NK-92 (cell line): ENCODE data around the gene DLG5.

ENCODE experiments used
- DNase-seq: peaks from one replicate; lab custom pipeline; 2025; ENCODE audit not compliant: unreplicated experiment; lab: John Stamatoyannopoulos, UW

The DLG5 gene

DNA sequence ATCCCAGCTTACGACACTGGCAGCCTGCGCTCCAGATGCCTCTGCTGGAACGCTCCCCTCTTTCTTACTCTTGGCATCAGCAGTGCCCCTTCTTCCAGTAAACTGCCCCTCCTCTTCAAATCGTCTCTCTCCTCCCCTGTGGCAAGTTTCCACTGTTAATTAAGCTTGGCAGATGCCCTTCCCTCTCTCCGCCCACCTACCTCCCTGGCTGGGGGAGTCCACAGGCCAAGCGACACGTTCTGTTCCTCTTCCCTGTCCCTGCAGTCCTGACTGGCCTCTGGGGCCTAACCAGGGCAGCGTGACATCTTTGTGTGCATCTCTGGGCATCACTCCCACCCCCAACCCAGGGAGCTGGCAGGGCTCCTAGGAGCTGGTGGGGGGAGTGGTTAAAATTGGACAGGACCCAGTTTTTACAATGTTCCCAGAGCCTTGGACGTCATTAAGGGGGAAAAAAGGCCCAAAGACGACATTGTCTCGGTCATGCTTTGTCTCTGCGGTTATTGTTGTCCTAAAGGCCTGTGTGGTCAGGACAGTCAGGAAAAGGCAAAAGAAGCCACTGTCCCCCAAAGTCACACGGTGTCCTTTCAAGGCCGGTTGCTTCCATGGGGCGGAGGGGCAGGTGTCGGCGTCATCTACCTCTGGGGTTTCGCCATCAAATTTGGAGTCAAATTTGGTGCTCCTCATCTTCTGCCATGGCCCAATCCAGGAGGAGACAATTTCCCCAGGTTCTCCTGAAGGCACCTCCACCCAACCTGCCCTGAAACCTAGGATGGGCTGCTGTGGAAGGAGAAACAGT lies 54.2 kb downstream of the DLG5 start:
- DNase-seq = no peak

GRCh38 chr10:77869626-77870420 lies 56.7 kb downstream of the DLG5 start:
- no peak for DNase-seq

DNA sequence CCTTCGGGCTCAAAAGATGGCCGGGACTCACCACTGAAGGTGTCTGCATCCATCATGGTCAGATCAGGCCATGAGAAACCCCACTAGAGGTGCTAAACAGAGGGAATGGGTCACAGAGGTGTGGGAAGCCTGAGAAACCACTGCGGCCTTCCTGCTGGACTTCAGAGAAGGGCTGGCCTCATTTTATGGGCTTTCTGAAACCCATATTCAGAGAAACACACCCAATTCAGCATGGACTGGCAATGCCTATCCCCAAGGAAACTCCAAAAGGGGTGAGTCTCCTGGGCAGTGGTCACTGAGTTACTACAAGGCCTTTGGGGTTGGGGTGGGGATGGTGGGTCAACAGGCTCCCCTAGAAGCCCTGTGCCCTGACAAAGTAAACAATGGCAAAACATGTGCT lies 58.0 kb downstream of the DLG5 start:
- DNase-seq = no peak

GRCh38 chr10:77867124-77867719 lies 59.3 kb downstream of the DLG5 start:
- DNase-seq = no peak

DNA sequence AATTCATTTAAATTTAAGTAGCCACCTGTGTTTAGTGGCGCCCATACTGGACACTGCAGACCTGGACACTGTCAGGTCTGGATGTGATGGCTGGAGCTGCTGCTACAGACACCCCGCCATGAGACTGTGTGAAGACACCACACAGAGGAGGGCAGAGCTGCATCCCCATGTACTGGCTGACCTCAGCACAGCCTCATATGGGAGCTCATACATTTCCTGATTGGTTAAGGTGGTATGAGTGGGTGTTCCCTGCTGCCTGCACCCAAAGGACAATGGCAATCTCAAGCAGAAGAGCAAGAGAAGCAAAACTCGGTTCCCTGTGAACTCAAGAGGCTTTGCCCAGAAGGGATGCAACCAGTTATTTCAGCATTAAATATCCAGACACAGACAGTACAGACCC lies 60.0 kb downstream of the DLG5 start:
- DNase-seq = no peak

DNA sequence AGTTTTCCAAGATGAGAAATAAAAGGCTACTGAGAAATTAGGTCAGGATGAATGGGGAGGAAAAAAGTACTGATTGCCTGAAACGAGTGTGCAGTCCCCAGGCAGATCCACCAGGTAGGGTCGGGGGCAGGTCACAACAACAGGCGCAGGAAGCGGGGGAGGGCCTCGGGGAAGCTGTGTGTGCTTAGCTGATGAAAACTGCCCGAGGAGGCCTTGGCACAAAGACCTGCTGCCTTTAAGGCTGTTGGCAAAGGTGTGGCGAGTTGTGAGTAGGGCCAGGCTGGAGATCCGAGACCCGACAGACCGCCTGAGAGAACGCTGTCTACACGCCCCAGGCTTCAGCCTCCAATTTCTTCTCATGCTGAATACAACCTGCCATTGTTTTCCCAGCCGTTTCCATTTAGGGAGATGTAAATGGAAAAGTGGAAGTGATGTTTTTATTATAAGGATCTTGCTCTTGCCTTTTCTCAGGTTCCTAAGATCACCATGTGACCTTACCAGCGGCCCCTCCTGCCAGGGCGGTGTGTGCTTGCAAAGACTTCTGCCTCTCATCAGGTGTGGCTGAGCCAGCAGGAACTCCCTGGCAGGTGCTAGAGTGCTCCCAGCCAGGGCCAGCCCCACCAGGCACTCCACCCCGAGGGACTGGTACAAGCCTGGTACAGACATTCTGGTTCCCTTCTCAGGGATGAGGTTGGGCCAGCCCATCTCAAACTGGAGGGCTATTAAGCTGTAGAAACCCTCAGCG lies 60.8 kb downstream of the DLG5 start:
- DNase-seq = no peak

DNA sequence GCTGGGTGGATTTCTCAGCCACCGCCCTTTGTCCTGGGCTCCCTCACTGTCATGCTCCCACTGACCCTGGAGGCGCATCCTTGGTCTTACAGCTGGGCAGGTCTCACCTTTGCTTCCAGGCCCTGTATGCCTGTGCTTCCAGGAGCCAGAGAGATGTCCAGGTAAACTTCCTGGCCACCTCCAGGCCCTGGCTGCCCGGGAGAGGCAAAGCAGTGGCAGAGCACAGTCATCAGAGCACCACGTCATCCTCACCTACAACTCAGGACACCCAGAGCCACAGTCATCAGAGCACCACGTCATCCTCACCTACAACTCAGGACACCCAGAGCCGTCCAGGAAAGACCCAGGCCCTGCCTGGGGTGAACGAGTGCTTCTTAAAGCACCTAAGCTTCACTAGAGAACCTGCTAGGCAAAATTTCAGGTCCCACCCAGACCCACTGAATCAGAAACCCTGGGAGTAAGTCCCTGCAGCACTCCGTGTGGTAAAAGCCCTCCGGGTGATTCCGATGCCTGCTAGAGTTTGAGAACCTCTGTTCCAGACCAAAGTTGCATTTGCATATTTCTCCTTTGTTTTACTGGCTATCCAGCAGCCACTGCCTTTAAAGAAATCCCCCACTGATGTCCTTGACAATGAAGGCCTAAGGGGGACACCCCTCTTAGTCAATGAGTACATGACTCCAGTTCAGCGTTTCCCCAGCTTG lies 62.3 kb downstream of the DLG5 start:
- no peak for DNase-seq

DNA sequence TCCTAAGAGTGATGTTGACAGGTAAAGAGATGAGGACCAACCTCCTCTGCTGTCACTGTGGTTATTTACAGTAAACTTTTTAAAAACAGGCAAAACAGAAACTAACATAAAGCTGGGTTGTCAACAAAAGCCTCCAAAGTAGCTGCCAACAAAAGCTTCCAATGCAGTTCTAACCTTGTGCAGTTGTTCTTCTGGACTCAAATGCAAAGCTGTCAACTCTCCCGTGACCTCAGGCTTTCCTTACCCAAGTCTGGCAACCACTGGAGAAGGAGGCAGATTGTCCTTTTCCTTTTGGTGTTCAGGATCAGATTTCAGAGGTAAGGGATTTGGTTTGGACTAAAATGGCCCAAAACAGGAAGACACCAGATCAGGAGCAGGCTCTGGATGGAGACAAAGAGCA lies 63.1 kb downstream of the DLG5 start:
- DNase-seq = no peak

DNA sequence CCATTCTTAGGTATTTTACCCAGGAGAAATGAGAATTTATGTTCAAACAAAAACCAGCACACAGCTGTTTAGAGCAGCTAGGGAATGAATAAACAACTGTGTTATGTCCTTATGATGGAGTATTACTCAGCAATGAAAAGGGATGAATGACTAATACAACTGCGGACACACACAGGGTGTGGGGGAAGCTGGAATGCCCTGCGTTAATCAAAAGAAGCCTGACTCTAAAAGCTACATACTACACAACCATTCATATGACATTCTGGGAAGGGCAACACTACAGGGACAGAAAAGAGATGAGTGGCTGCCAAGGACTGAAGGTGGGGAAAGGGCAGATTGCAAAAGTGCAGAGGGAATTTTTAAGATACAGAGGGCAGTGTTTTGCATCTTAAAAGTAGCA lies 64.0 kb downstream of the DLG5 start:
- DNase-seq = no peak

GRCh38 chr10:77861366-77861765 lies 65.2 kb downstream of the DLG5 start:
- DNase-seq = no peak

- no peak for DNase-seq
Measured at GRCh38 chr10:77859865-77860282, 66.7 kb downstream of the DLG5 start.

DNA sequence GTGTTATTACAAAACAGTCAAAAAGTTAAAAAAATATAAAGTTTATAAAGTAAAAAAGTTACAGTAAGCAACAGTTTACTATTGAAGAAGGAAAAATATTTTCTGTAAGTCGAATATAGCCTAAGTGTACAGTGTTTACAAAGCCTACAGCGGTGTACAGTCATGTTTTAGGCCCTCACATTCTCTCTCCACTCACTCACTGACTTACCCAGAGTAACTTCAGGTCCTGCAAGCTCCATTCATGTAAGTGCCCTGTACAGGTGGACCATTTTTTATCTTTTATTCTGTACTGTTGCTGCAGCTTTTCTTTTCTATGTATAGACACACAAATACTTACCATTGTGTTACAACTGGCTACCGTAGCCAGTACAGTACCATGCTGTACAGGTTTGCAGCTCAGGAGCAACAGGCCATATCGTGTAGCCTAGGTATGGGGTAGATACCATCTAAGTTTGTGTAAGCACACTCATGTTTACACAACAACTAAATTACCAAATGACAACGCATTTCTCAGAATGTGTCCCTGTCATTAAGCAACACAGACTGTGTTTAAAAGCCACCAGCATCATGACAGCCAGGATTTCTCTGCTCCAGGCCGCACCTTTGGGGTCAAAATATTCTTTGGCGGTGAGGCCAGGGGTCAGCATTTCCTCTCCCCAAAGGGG lies 67.2 kb downstream of the DLG5 start:
- DNase-seq = no peak

DNA sequence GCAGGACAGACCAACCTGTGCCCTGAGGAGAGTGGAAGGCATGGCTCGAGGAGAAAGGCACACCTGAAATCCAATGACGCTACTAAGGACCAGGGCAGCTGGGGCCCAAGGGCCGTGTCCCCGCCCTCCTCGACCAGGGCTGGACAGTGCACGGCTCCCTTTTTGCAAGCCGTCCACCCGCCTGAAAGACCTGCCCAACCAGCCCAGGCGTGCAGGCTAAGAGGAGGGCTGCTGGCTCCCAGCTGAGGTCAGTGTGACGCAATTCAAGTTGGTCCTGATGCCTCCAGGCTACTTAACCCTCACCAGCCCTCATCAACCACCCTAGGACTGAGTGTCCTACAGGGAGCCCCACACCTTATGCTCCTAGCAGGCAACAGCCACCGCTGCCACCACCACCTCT lies 69.3 kb downstream of the DLG5 start:
- no peak for DNase-seq

GRCh38 chr10:77856566-77856965 lies 70.0 kb downstream of the DLG5 start:
- no peak for DNase-seq

GRCh38 chr10:77855404-77856155 lies 71.0 kb downstream of the DLG5 start:
- DNase-seq = no peak

DNA sequence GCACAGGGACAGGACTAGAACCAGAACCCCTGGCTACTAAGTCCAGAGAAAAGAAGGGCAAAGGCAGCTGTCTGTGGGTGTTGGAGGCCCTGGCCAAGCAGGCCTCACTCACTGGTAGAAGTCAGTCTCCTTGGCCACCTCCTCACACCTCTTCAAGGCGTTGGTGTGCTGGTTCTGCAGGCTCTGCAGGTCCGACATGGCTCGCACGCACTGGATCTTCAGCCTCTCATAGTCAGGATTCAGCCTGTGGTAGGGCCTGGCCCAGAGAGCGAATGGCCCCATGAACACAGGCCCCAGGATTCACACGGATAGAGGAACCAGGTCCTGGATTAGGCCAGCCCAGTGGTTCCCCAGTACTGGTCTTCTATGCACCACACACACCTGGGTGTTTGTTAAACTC lies 72.4 kb downstream of the DLG5 start:
- DNase-seq = no peak

- DNase-seq = no peak
Measured at GRCh38 chr10:77853256-77853655, 73.3 kb downstream of the DLG5 start.

DNA sequence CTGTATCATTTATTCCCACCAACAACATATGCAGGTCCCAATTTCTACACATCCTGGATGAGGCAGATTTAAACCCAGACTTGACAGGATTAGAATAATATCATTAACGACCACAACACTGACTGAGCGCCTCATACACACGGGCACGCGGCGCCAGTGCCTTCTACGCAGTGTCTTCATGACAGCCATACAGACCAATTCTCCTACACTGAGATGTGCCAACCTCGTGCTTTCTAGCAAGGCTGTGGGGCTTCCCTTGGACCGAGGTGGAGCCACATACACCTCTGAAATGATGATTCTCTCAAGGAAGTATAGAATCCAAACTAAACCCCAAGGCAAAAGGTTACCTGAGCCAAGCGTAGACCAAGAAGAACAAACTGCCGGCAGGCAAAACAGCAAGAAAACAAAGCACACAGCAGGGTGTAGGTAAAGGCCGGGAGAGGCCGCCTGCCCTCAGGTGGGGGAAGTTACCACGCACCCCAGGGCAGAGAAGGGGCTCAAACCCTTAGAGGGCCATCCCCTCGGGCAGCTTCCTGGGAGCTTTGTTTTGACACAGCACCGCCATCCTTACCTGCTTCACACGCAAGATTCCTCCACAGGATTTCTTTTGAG lies 75.8 kb downstream of the DLG5 start:
- DNase-seq = no peak

DNA sequence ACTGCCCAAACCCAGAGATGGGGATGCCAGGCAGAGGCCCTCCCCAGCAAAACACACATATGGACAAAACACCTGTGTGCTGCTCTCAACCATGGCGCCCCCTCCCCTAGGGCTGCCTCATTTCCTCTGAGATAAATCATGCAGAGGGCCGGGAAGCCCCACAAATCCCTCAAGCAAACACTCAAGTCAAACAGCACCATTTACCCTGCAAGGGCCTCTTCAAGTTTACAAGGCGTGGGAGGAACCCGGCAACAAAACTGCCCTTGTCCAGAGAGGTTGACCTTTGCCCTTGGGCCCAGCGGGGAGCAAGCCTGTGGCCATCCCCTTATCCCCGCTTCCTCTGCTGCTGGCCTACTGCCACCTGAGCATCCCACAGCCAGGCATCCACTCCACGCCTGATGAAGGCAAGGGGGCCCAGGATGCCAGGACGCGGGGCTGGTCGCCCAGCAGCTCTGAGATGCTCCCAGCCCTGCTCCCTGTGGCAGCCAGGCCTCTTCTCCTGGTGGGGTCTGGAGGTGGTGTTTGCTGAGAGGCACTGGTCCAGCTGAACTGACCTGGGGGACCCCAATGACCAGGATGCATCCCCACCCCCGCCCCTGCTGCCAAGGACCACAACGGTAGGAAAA lies 77.4 kb downstream of the DLG5 start:
- no peak for DNase-seq
